Neural progenitor cell (in vitro differentiated cells): ENCODE data around the gene DTNA.

ENCODE experiments used
- CTCF ChIP-seq: fragments of 200-600 bp; sonication (generic); IDR thresholded peaks from 2 replicates; pipeline ENCODE4 v1.5.1; 2017; ENCODE audit warnings: antibody characterized with exemption, mild to moderate bottlenecking
- EZH2 ChIP-seq: fragments of 200-600 bp; sonication (generic); IDR thresholded peaks from 2 replicates; pipeline ENCODE4 v1.6.1; 2017; ENCODE audit warnings: antibody characterized with exemption, mild to moderate bottlenecking, moderate library complexity
- EZH2phosphoT487 ChIP-seq: fragments of 200-600 bp; sonication (generic); IDR thresholded peaks from 2 replicates; pipeline ENCODE4 v1.6.1; 2017; ENCODE audit warnings: antibody characterized with exemption

- TF ChIP-seq CTCF (no peak), EZH2 (no peak), EZH2phosphoT487 (no peak)
Observed at GRCh38 chr18:34880403-34880802, 170.3 kb downstream of the DTNA start.
